Measurements from ENCODE around the gene PTPMT1.

GRCh38 chr11:47516984-47517853, 48.2 kb upstream of the PTPMT1 start:
- no peak for TF ChIP-seq CTCF (IDR thresholded peaks at IDR 0.05)
- no peak for TF ChIP-seq ZFX (IDR thresholded peaks at IDR 0.05; ENCODE audit: borderline replicate concordance)

Measured in 22Rv1 (cell line).